Mucosa of descending colon (tissue), 3 donors: ENCODE measurements around the gene PLEKHA6. TPM values are rescaled to one million over a fixed set of nuclear protein-coding genes. Genes with fewer than 3 reads are reported as not detected.

ENCODE experiments used
- ATAC-seq: fragments of 200-7000 bp; cut with Tn5 transposase; one replicate; pipeline ENCODE4 v1.9.1; 2020; ENCODE audit warnings: mild to moderate bottlenecking, moderate library complexity
- DNase-seq, 3 donors: peaks; one replicate each; pipeline ENCODE4 v3.0.0-alpha.2; 2020
- H3K36me3 ChIP-seq: fragments of 200-600 bp; one replicate; pipeline ENCODE4 v1.8.0; 2021; ENCODE audit warnings: low read depth, mild to moderate bottlenecking
- H3K4me1 ChIP-seq: fragments of 200-600 bp; one replicate; pipeline ENCODE4 v1.8.0; 2021; ENCODE audit warnings: low read depth, mild to moderate bottlenecking
- H3K4me3 ChIP-seq: fragments of 200-600 bp; one replicate; pipeline ENCODE4 v1.8.0; 2021; ENCODE audit warnings: mild to moderate bottlenecking
- H3K9me3 ChIP-seq: fragments of 200-600 bp; one replicate; pipeline ENCODE4 v1.8.0; 2021; ENCODE audit warnings: mild to moderate bottlenecking
- intact Hi-C, 2 donors: fragments of 100-400 bp; cut with DNase I in 1 of 2; cut with micrococcal nuclease in 1 of 2; formaldehyde crosslinking; loops; one replicate each; pipeline versions ENCODE4 v1.11.0 to v1.11.1; 2022; cut with DNase I, micrococcal nuclease
- total RNA-seq, 3 donors: library from RNA; stranded (reverse); fragmentation: NEBNext Ultra II Directional in 2 of 3; extraction: Animal tissue kit (Norgen Biotek cat#: 25700) in 2 of 3; gene quantifications; one replicate each; pipeline versions ENCODE4 v1.2.1 to v1.2.4, GENCODE V29; 2021 to 2023
- TF ChIP-seq, protein P1 (sequence below): fragments of 200-600 bp; IDR thresholded peaks from one replicate; pipeline ENCODE4 v1.8.0; 2022; ENCODE audit warnings: antibody characterized with exemption, mild to moderate bottlenecking
- donor health status: DM: no; HTN: no; CAD: no; lungs with moderate emphysema.
- donor health status: DM: no; HTN: no; CAD: no.
- donor health status: DM: no; HTN: yes; CAD: no.

PLEKHA6 gene
- total RNA-seq, 3 donors from 2014 or later = 82.4 to 154 (median 115) TPM

DNA sequence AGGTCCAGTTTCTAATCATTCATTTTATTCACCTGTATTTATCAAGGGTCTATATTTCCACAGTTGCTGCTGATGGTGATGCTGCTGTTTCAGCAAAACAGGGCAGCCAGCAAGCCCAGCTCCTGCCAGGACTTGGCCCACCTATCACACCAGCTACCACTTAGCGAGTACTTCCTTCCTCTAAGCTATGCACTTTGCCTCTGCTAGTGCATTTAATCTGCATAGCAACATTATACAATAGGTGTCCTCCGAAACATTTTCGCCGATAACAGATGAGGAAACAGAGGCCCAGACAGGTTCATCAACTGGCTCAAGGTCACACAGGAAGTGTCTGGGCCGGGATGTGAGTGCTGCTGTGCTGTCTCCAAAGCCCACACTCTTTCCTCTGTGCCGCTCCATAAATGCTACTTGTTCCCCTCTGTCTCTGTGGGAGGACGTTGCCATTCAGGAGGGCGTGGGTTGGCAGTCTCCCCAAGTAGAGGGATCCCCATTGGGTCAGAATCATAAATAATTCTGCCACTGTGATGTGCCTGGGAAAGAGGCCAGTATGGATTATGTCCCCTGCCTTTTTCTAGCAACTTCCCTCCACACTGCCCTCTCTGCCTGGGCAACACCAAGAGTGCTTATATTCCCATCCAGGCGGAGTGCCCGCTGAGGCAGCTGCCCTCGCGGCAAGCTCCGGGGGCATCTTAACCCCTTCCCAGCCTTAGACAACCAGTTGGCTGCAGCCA, 9.4 kb upstream of the PLEKHA6 start:
- no peaks in the 10 kb centered on the region for H3K9me3 ChIP-seq
- ATAC-seq (no peak), DNase-seq (no peak)
- no peaks in the 10 kb centered on the region for H3K36me3 ChIP-seq
- TF ChIP-seq, protein P1, sequence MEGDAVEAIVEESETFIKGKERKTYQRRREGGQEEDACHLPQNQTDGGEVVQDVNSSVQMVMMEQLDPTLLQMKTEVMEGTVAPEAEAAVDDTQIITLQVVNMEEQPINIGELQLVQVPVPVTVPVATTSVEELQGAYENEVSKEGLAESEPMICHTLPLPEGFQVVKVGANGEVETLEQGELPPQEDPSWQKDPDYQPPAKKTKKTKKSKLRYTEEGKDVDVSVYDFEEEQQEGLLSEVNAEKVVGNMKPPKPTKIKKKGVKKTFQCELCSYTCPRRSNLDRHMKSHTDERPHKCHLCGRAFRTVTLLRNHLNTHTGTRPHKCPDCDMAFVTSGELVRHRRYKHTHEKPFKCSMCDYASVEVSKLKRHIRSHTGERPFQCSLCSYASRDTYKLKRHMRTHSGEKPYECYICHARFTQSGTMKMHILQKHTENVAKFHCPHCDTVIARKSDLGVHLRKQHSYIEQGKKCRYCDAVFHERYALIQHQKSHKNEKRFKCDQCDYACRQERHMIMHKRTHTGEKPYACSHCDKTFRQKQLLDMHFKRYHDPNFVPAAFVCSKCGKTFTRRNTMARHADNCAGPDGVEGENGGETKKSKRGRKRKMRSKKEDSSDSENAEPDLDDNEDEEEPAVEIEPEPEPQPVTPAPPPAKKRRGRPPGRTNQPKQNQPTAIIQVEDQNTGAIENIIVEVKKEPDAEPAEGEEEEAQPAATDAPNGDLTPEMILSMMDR = no peak
- intact Hi-C loops = loop anchor here in 1 of 2 donors (10.0 kb wide), 1 partner anchor 104 kb away; no protein-coding TSS in a partner anchor
- H3K4me3 ChIP-seq = no peak overlapping the region
- H3K4me1 ChIP-seq = peaks cover 4% of the 10 kb centered on the region

DNA sequence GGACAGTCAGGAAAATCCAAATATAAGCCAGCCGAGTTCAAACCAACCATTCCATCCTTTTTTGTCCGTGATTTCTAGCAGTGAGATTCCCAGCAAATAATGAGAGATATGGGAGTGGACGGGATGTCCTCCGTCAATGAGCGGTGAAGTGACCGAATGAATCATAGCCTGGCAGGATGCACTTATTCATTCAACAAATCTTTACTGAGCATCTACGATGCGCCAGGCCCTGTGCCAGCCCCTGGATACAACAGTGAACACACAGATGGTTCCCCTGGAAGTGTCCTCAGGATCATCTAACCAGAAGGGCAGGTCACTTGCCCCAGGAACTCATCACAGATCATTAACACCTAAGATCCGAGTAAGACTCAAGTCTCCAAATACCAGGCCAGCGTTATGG, 8.2 kb upstream of the PLEKHA6 start:
- H3K9me3 ChIP-seq = no peaks in the 10 kb centered on the region
- intact Hi-C loops = loop anchor here in 1 of 2 donors (10.0 kb wide), 1 partner anchor 103 kb away; no protein-coding TSS in a partner anchor
- DNase-seq (no peak), ATAC-seq (no peak)
- TF ChIP-seq, protein P1 = no peak
- peaks cover 15% of the 10 kb centered on the region for H3K4me1 ChIP-seq
- H3K4me3 ChIP-seq = no peak overlapping the region
- H3K36me3 ChIP-seq = no peaks in the 10 kb centered on the region

DNA sequence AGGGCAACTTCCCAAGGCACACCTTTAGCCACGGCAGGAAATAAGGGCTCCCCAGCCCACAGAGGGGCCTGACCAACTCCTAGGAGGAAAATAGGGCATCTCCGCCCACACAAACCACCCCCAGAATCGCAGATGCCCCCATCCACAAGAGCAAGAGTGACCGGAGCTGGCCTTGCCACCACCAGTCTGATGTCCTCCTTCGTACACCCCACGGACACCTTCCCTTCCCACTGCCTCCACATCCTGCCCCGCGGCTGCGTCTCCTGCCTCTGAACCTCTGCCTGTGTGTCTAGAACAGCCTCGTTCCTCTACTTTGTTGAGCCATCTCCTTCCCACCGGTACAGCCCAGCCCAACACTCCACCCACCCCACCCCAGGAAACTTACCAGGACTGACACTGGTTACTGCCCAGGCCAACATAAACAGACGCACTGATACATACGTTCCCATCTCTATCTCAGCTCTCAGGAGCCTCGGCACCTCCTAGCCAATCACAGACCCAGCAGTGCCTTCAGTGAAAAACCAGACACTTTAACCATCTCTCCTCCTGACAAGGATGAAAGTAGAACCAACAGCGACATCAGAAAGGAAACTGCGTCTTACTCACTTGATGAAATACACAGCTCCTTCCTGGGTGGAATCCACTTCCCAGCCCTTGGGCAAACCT, 7.6 kb upstream of the PLEKHA6 start:
- Histone ChIP-seq H3K36me3 (no peaks in the 10 kb centered on the region), H3K9me3 (no peaks in the 10 kb centered on the region), H3K4me1 (peaks cover 17% of the 10 kb centered on the region), H3K4me3 (no peak overlapping the region)
- DNase-seq = no peak
- intact Hi-C loops = loop anchor here in 1 of 2 donors (10.0 kb wide), 1 partner anchor 103 kb away; no protein-coding TSS in a partner anchor
- TF ChIP-seq, protein P1 = no peak
- no peak for ATAC-seq

DNA sequence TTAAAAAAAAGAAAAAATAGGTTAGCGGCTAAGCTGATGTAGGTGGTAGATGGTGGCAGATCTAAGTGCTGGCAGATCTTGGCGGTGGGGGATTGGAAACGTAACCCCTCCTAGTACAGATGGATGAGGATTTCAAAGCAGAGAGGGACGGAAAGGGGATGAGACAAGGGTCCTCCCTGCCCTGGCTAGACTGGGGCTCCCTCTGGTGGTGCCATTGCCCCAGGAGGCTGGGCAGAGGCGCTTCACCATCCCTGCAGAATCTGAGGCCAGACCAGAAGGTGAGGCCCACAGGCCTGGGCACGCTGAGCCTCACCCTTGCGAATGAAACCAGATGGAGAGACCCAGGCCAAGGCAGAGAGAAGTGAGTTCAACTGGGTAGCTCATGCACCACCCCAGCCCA, 7.0 kb upstream of the PLEKHA6 start:
- DNase-seq = no peak
- Histone ChIP-seq H3K4me3 (no peak overlapping the region), H3K4me1 (peaks cover 17% of the 10 kb centered on the region), H3K9me3 (no peaks in the 10 kb centered on the region), H3K36me3 (no peaks in the 10 kb centered on the region)
- intact Hi-C loops = loop anchor here in 1 of 2 donors (10.0 kb wide), 1 partner anchor 102 kb away; no protein-coding TSS in a partner anchor
- no peak for ATAC-seq
- TF ChIP-seq, protein P1 = no peak

DNA sequence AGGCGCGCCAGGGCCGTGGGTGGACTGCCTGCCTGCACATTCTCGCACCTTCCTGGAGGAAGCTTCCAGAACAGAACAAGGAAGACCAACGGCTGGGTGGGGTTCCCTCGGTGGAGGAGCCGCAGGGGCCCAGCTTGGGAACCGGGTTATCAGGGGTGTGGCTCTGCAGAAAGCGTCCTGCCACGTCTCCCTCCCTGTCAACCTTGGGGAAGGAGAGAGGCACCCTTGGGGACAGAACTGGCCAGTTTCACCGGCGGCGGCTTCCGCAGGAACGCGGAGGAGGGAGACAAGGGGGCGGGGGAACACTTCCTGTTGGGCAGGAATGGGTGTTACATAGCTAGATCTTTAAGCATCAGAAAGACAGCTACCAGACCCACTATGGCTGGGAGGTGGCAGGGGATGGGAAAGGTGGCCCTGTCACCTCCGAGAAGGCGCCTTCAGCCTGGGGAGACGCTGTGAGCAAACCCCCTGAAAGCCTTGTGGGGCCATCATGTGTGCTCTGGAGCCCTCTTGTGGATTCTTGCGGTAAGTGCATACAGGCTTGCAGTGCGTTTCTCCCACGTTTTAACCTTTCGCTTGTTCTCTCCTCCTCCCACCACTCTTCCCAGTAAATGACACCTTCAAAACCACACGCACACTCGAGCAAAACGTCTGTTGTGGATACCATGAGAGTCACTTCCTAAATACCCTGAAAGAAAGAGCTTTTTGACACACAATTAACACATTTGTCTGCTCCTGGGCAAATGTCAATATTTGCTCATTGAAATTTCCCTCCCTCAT, 3.8 kb upstream of the PLEKHA6 start:
- intact Hi-C loops = loop anchor here (5.0 to 10.0 kb wide), 3 partner anchors 99 to 201 kb away; partner anchors contain the start of gene GOLT1A (in 1 of the 2)
- TF ChIP-seq, protein P1 = peak; percentile 89
- DNase-seq (peak; percentile 80 to 87 (median 82)), ATAC-seq (peak; percentile 90)
- Histone ChIP-seq H3K36me3 (no peaks in the 10 kb centered on the region), H3K9me3 (no peaks in the 10 kb centered on the region), H3K4me3 (no peak overlapping the region), H3K4me1 (peaks cover 17% of the 10 kb centered on the region)
